HG03460 (cell line): Measurements from ENCODE around the gene KLHL33.
"Not testable (repeated sequence)": the region's sequence is repeated elsewhere in the genome, so short reads cannot be mapped to it uniquely, and the experiment has no call there.

Experiments used
- ATAC-seq: cut with Tn5 transposase; IDR thresholded peaks from one replicate; pipeline ENCODE4 v1.9.1; 2021; ENCODE audit not compliant: unreplicated experiment

Gene KLHL33

DNA sequence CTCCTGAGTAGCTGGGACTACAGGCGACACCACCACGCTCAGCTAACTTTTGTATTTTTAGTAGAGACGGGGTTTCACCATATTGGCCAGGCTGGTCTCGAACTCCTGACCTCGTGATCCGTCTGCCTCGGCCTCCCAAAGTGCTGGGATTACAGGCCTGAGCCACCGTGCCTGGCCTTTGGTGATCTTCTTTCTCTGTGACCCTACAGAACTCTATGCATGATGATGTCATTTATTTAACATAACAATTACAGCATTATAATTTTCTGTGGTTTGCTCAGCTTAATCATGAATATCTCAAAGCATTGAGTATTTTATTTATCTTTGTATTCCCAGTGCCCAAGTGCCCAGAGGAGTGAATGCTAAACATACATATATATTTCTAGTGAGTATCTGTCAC, 16.9 kb upstream of the KLHL33 start:
- ATAC-seq = not testable (repeated sequence)

DNA sequence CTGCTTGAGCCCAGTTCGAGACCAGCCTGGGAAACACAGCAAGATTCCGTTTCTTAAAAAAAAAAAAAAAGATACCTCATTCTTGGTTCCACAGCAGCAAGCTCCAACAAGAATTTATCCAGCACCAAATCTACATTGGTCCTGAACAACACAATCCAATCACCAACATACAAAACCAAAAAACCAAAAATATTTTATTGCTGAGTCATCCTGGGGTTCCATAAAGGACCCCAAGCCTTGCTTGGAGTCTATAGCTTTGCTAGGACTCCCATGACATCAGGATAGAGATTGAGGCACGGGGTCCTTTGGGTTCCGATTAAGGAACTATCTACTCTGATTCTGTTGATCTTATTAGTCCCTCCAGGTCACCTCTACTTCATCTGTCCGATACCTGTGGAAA, 10.9 kb upstream of the KLHL33 start:
- no peak for ATAC-seq

DNA sequence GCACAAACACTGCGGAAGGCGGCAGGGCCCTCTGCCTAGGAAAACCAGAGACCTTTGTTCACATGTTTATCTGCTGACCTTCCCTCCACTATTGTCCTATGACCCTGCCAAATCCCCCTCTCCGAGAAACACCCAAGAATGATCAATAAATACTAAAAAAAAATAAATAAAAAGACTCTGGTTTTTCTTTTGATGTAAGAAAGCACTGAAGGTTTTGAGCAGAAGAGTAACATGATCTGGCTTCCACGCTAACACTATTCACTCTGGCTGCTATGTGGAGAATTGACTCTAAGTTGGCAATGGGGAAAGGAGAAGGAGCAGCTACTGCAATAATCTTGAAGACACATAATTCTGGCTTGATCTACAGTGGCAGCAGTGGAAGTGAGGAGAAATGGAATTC, 7.7 kb upstream of the KLHL33 start:
- ATAC-seq = not testable (repeated sequence)

DNA sequence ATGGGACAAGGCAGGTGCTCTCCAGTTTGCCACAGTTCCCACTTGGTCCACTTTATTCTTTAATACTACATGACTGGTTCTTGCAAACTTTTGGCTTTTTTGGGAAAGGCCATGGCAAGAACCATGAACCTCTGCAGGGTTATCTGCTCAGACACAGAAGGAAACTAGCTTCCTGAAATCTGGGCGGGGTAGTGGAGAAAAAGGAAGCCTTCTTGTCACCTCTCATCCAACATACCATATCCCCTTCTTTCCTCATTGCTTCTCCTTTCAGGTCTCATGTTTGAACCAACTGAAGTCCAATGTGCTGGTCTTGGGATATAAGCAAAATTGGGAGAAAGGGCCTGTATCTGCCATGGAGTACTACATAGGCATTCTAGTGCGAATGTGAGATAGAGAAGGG, 5.5 kb upstream of the KLHL33 start:
- ATAC-seq = no peak

DNA sequence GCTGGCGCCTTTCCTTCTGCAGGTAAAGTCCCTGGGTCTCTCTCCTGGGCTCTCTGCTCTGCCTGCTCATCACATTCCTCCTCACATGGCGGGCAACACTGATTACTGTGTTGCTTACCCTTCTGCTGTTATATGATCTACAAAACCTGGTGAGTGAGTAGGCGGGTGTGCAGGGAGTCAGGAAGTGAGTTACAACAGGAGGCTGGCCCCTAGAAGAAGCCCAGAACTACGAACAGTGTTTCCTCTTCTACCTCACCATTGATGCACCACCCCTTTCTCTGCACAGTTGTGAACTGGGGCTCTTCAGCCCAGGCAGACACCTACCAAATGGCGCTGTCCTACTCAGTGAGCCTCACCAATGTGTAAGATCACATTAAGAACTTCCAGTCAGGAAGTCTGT, 4.9 kb upstream of the KLHL33 start:
- no peak for ATAC-seq

DNA sequence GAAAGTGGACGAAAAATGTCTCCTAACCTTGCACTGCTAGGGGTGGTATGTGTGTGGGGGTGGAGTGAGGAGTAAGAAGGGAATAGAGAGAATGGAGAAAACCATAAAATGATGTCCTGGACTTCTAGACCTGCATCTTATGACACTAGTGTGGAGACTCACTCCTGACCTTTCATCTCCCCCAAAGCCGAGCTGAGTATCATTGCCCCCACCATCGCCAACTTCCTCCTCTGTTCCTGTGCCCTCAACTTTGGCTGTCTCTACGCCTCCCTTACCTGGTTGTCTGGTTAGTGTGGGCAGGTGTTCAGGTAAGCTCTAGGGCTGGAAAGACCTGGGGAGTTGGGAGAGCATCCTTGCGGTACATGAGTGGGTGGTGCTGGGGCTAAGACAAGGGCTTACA, 4.5 kb upstream of the KLHL33 start:
- no peak for ATAC-seq

DNA sequence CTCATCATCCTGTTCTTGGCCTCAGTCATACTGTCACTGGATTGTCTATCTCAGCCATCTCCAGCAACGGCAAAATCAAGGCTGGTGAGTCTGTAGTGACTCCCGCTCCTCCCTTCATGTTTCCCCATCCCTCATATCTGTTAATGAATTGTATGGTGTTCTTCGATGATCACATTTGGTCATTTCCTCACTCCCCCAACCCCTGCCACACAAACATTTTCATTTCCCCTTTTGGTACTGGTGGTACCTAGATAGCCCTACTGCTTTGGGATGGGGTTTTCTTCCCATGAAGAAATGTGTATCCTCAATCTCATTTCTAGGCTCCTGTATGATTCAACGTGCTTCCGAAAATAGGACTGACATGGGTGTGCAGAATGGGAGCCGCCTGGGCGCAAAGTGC, 2.7 kb upstream of the KLHL33 start:
- no peak for ATAC-seq

DNA sequence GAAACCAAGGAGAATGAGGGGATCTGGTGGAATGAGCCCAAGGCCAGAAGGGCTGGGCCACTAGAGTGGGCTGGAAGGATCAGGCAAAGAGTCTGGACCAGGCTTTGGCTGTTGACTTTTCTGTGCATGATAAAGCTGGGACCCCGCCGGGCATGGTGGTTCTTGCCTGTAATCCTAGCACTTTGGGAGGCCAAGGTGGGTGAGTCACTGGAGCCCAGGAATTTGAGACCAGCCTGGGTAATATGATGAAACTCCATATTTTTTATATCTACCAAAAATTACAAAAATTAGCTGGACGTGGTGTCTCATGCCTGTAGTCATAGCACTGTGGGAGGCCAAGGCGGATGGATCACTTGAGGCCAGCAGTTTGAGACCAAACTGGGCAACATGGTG, 393 bp upstream of the KLHL33 start:
- ATAC-seq = no peak

DNA sequence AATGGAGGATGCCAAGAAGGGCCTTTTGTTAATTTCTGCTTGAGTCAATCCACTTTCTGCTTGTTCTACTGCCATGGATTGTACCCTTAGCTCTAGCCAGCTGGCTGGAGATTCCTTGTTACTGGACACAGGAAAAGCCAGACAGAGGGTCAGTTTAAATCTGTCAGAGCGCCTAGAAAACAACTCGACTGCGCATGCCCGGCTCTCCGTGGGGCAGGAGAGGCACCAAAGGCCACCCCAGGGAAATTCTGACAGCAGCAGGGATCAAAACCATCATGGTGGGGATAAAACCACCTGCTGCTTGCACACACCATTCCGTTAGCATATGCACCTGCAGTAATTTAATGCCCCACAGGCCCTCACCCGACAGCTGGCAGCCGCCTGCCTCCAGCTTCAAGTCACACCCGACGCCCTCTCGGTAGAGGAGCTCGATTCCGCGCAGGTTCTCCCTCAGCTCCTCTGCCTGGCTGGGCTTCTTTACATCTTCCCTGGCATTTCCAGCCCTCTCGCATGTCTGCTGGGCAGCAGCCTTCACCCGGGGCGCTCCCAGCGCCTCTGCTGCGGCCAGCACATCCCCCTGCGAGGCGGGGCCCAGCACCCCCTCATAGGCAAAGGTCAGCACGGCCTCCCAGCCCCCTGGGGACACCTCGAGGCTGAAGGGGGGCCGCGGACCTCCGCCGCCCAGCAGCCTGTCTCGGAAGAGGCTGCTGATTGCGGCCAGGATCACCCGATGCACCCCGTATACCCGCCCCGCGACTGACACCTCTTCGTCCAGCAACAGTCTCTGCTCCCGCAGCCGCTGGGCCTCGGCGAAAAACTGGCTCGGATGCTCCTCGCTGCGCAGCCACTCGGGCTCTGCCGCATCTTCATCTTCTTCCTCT, 1.0 kb downstream of the KLHL33 start:
- no peak for ATAC-seq

DNA sequence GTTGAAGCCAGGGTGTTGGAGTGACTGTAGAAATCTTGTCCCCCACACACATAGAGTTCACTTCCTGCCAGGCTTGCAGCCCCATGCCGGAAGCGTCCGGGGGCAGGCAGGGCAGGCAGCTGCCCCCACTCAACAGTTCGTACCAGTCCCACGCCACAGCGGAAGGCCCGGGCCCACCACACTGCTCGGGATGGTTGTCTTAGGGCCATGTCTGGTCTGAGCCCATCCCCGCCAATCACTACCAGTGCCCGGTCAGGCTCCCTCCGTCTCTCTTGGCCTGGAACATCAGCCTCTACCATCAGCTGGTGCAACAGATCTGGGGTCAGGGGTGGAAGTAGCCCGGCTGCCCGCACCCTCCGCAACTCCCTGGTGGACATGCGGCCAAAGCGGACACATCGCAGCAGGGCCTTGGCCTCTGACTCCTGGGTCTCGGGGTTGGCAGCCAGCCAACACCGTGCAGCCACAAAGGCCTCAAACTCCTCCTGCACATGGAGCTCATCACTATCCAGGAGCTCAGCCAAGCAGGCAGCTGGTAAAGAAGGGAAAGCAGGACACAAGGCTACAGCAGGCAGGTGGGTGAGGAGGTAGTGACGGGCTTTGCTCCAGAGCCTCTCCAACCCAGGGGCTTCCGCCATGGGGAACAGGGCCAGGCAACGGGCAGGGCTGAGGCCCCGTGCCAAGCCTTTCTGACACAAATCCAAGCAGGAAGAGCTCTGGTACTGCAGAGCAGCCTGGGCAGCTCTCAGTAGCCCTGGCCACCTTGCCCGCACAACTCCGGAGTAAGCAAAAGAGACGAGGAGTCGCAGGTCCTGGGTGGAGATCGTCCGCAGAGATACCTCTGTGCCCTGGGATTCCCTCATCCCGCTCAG, 5.9 kb downstream of the KLHL33 start:
- no peak for ATAC-seq

DNA sequence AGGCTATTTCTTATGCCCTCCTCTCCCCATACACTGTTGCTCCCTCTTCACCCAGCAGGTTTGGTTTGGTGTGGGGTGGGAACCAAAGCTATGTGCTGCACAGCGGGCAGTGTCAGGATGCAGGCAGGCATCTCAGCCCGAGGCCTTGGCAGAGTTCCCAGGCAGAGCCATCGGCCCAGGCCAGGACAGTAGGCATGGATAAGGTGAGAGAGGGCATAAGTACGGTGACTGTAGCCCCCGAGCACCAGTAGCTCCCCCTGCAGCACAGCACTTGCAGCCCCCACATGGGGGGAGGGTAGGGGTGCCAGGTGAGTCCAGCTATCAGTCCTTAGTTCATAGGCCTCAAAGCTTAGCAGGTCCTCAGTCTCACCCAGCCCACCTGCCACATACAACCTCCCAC, 7.2 kb downstream of the KLHL33 start:
- no peak for ATAC-seq

DNA sequence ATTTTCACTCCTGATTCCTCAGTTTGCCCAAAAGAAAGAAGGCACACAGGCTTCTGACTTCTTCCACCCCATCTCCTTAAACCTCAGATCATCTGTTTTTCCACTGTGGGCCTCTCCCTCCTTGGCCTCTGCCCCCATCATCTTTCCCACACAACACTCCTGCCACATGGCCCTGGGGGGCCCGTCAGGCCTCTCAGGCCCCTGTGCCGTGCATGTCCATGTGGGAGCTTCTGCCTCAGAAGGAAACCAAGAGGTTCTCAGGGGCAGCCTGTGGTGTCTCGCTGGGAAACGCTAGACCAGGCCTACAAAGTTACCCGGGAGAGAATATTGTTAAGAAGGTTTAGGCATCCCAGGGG, 8.0 kb downstream of the KLHL33 start:
- peak; percentile 35 for ATAC-seq

DNA sequence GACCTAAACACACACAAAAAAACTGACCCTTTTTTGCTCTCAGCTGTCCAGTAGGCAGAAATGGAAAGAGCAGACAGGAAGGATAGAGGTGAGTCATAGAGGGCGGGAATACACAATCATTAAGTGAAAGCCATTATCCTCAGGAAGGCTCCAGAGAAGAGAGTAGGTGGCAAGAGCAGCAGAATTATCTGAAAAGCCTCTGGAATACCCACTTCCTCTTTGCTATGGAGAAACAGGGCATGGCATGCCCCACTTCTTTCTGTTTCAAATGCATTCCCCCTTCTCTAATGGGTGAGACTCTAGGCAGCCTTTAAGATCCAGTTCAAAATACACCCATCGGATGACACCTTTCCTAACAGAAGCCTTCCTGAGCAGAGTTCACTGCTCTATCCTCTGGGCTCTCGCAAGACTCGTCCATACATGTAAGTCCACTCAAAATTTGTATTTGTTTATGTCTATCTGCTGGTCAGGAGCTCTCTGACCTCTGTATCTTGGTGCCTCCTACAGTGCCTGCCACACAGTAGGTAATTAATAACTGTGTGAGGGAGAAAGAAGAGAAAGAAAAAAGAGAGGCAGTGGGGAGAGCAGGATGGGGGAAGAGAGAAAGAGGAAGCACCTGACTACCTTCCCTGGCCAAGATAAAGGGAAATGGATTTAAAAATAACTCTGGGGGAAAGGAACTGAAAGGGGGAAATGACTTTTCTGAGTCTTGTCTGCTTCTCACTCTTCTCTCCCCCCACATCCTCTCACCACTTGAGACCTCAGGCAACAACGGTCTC, 8.5 kb downstream of the KLHL33 start:
- peak; percentile 63 for ATAC-seq

DNA sequence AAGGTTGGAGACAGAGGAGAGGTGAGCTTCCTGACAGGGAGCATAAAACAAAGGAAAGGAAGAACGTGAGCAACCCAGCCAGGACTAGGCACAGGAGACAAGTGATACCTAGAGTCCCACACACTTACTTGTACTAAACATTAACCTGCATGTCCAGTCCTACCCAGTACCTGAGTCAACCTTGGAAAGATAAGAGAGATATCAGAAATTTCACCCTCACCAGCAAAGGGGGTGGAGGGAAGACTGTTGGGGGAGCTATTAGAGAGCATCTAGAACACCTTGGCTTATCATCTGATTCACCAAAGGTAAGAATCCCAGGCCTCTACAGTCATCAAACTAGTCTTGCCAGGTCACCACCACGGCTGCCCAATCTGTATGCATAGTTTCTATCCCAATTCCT, 11.1 kb downstream of the KLHL33 start:
- ATAC-seq = no peak

DNA sequence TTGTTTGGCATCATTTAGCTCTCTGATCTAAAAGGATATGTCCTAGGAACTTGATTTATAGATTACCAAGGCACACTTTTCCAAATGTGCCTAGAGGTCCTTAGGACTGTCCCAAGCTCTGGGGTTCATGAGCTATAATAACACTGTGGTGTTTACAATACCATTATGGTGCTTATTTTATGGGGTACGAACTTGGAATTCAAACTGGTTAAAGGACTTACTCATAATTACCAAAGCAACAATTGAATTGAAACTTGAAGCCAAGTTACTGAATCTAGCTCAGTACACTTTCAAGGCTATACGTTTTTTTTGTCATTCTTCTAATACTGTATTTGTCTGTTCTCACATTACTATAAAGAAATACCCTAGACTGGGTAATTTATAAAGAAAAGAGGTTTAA, 13.1 kb downstream of the KLHL33 start:
- no peak for ATAC-seq

DNA sequence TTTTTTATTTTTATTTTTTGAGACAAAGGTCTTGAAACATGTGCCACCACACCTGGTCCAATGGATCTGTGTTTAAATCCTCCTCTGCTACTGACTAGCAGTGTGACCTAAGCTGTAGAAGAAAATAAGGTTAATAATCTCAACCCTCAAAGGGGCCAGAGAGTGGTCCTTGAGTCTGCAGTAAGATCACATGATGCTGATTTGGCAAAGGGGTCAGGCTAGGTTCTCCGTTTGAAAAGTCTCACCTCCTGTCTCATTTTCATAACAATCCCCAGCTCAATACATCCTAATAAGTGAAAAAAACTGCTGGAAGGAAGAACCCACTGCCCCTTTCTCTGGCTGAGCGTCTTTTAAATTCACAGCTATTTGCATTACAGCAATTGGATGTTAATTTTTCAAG, 14.7 kb downstream of the KLHL33 start:
- no peak for ATAC-seq

DNA sequence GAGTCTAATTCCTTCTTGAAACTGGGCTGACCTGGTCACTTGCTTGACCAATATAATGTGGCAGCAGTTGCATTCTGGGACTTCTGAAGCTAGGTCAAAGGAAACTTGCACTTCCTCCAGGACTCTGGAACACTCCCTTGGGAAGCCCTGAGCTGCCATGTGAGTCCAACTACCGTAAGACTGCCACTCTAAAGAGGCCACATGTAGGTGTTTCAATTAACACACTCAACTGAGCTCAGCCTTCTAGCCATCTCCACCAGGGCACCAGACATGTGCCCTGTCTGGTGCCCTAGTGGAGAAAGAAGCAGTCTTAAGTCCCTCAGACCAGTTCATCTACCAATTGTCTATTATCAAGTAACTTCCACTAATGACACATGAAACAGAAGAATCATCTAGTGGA, 16.5 kb downstream of the KLHL33 start:
- no peak for ATAC-seq

DNA sequence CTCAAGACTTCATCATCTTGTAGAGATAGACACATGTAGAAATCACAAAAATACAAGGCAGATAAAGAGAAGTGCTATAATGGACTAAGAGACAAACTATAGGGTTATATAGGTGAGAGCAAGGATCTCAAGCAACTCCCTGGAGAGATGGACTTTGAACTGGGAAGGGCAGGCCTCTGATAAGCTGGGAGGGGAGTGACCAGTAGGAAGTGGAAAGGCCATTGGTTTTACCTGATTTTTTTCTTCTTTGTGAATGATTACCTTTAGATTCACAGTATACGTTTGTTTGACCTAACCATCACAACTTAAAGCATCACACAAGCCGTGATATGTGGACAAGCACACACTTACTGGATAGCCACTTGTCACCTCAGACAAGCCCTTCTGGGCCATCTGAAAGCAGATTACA, 17.5 kb downstream of the KLHL33 start:
- no peak for ATAC-seq

DNA sequence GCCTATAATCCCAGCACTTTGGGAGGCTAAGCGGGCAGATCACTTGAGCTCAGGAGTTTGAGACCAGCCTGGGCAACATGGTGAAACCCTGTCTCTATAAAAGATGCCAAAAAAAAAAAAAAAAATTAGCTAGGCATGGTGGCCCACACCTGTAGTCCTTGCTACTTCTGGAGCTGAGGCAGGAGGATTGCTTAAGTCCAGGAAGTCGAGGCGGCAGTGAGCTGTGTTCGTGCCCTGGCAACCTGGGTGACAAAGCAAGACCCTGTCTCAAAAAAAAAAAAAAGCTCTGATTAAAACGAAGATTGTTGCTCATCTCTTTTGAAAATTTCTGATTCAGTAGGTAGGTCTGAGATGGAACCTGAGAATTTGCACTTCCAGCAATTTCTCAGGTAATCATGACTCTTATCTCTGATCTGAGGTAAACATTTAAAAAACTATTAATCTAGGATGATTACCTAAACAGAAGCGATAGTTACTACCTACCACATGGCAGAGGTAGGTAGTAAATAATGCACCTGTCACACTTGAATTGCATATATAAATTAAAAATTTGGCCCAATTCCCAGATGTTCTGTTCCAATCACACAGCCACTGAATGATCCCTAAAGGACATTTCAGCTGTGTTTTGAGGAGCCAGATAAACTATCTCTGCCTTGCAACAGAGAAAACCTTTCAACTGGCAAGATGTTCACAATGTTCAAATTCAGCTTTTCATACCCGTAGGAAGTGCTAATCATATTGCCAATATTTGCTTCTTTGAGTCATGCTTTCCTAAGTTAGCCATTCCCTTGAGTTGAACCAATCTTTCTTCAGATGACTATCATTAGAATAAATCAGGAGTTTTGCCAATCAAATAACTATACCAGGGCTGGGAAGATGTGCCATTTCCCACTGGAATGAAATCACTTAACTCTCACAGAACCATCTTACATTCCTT, 18.4 kb downstream of the KLHL33 start:
- ATAC-seq = no peak

DNA sequence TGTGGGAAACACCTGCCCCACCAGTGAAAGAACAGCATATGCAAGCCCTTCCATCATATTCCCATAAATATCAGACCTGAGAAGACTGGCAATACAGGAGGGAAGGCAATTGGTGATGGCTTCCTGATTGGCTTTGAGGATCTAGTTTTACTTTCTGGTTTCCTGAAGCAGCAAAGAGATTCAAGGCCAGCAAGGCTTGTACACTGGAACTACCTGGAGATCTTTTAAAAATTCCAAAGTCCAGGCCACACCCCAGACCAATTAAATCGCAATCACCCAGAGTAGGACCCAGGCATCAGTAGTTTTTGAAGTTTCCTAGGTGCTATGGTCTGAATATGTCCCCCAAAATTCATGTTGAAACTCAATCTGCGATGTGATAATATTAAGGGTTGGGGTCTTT, 19.7 kb downstream of the KLHL33 start:
- no peak for ATAC-seq
